ENCODE results near the gene ENDOG. TPM values are rescaled to one million over a fixed set of nuclear protein-coding genes. Genes with fewer than 3 reads are reported as not detected.

The ENDOG gene
- polyA plus RNA-seq, 1 donor from 2014 or later, result 61.5 TPM

GRCh38 chr9:128785427-128785826, 32.9 kb upstream of the ENDOG start:
- TF ChIP-seq EZH2 (IDR thresholded peaks at IDR 0.05; ENCODE audit: borderline replicate concordance, insufficient read depth, low read length, poor library complexity, severe bottlenecking) (no peak), CTCF (IDR thresholded peaks at IDR 0.05; ENCODE audit: poor library complexity, severe bottlenecking) (no peak), REST (IDR thresholded peaks at IDR 0.05; ENCODE audit: borderline replicate concordance) (no peak)
- no peaks in the 10 kb centered on the region for H3K9me2 ChIP-seq (ENCODE audit: insufficient read depth, low read length)
- H4K20me1 ChIP-seq (ENCODE audit: insufficient read depth), result no peaks in the 10 kb centered on the region

GRCh38 chr9:128786681-128787601, 31.4 kb upstream of the ENDOG start, which contains the start of gene TBC1D13:
TBC1D13 (plus strand) TSS chr9:128787253; CDS start chr9:128787354, 101 bp downstream.
- Histone ChIP-seq H3K4me3 (ENCODE audit: low read length) (peak within 1 kb of the TSS; percentile 85), H3K9ac (ENCODE audit: low read length) (peak within 1 kb of the TSS; percentile 79), H2AFZ (ENCODE audit: low read depth, low read length) (peak within 1 kb of the TSS; percentile 57), H3K27me3 (ENCODE audit: insufficient read depth, low read depth, low read length) (no peaks in the 10 kb centered on the region), H3K27ac (ENCODE audit: low read length) (peak within 1 kb of the TSS; percentile 47), H3K9me2 (ENCODE audit: insufficient read depth, low read length) (no peaks in the 10 kb centered on the region), H4K20me1 (ENCODE audit: insufficient read depth) (no peaks in the 10 kb centered on the region), H3K4me2 (ENCODE audit: low read length) (peak within 1 kb of the TSS; percentile 95), H3K9me3 (ENCODE audit: low read length) (no peaks in the 10 kb centered on the region), H3K79me2 (replicated peaks; ENCODE audit: insufficient read depth, low read length) (peaks cover 13% of the 10 kb centered on the region), H3K36me3 (ENCODE audit: insufficient read depth, low read length) (no peaks in the 10 kb centered on the region), H3F3A (ENCODE audit: insufficient read depth, low read length, poor library complexity, severe bottlenecking) (no peaks in the 10 kb centered on the region)
- TF ChIP-seq EP300 (conservative IDR thresholded peaks at IDR 0.05; ENCODE audit: poor library complexity, severe bottlenecking) (peak; percentile 61), REST (IDR thresholded peaks at IDR 0.05; ENCODE audit: borderline replicate concordance) (peak; percentile 43), POLR2AphosphoS5 (IDR thresholded peaks at IDR 0.05) (peak; percentile 85), TAF1 (IDR thresholded peaks at IDR 0.05; ENCODE audit: low read depth) (peak; percentile 80), MXI1 (conservative IDR thresholded peaks at IDR 0.05; ENCODE audit: poor library complexity, severe bottlenecking) (peak; percentile 87), CTCF (IDR thresholded peaks at IDR 0.05; ENCODE audit: poor library complexity, severe bottlenecking) (no peak), RAD21 (conservative IDR thresholded peaks at IDR 0.05) (peak; percentile 52), SMC3 (conservative IDR thresholded peaks at IDR 0.05; ENCODE audit: poor library complexity) (peak; percentile 59), EZH2 (IDR thresholded peaks at IDR 0.05; ENCODE audit: borderline replicate concordance, insufficient read depth, low read length, poor library complexity, severe bottlenecking) (no peak)

More at GRCh38 chr9:128785427-128785826, 32.9 kb upstream of the ENDOG start:
- H3K9ac ChIP-seq (ENCODE audit: low read length), result no peak overlapping the region
- no peaks in the 10 kb centered on the region for H3K36me3 ChIP-seq (ENCODE audit: insufficient read depth, low read length)
- no peak overlapping the region for H3K4me3 ChIP-seq (ENCODE audit: low read length)
- H3K79me2 ChIP-seq (replicated peaks; ENCODE audit: insufficient read depth, low read length), result peaks cover 13% of the 10 kb centered on the region
- no peaks in the 10 kb centered on the region for H3F3A ChIP-seq (ENCODE audit: insufficient read depth, low read length, poor library complexity, severe bottlenecking)
- no peaks in the 10 kb centered on the region for H3K9me3 ChIP-seq (ENCODE audit: low read length)
- no peaks in the 10 kb centered on the region for H3K27me3 ChIP-seq (ENCODE audit: insufficient read depth, low read depth, low read length)
- H2AFZ ChIP-seq (ENCODE audit: low read depth, low read length), result no peak overlapping the region
- H3K4me2 ChIP-seq (ENCODE audit: low read length), result no peak overlapping the region
- no peak overlapping the region for H3K27ac ChIP-seq (ENCODE audit: low read length)
